ENCODE data around the gene IGF2R.

- TF ChIP-seq CTCF (IDR thresholded peaks at IDR 0.05) (no peak), POLR2A (IDR thresholded peaks at IDR 0.05) (no peak)
Measured at GRCh38 chr6:160054913-160055312, 86.0 kb downstream of the IGF2R start.

Data from lower leg skin (tissue), 3 donors.